Measurements from ENCODE around the gene SPTAN1. TPM values are rescaled to one million over a fixed set of nuclear protein-coding genes. Genes with fewer than 3 reads are reported as not detected.

Gene SPTAN1
- total RNA-seq, 4 donors from 2014 or later, result 185 to 310 (median 275) TPM

- no peak for TF ChIP-seq CTCF (IDR thresholded peaks at IDR 0.05; ENCODE audit: low read depth)
Observed at GRCh38 chr9:128625391-128626146, 73.2 kb downstream of the SPTAN1 start.

GRCh38 chr9:128626181-128626580 lies 73.8 kb downstream of the SPTAN1 start:
- no peak for TF ChIP-seq CTCF (IDR thresholded peaks at IDR 0.05; ENCODE audit: low read depth)

- no peak for TF ChIP-seq CTCF (IDR thresholded peaks at IDR 0.05; ENCODE audit: low read depth)
Observed at GRCh38 chr9:128627127-128627715, 74.8 kb downstream of the SPTAN1 start.

GRCh38 chr9:128627906-128628305 lies 75.5 kb downstream of the SPTAN1 start:
- TF ChIP-seq CTCF (IDR thresholded peaks at IDR 0.05; ENCODE audit: low read depth), result no peak

- TF ChIP-seq CTCF (IDR thresholded peaks at IDR 0.05; ENCODE audit: low read depth), result no peak
Observed at GRCh38 chr9:128628471-128629048, 76.2 kb downstream of the SPTAN1 start.

- TF ChIP-seq CTCF (IDR thresholded peaks at IDR 0.05; ENCODE audit: low read depth), result no peak
Observed at GRCh38 chr9:128629136-128629535, 76.7 kb downstream of the SPTAN1 start.

GRCh38 chr9:128629852-128630545 lies 77.6 kb downstream of the SPTAN1 start:
- no peak for TF ChIP-seq CTCF (IDR thresholded peaks at IDR 0.05; ENCODE audit: low read depth)
